GM19351 (cell line): Measurements from ENCODE around the gene KRT40.

Source experiments
- ATAC-seq: cut with Tn5 transposase; IDR thresholded peaks from one replicate; pipeline ENCODE4 v1.9.1; 2021; ENCODE audit warnings: mild to moderate bottlenecking, moderate library complexity; ENCODE audit not compliant: unreplicated experiment

The KRT40 gene

GRCh38 chr17:40997361-40997760 is 13.2 kb upstream of the KRT40 start:
- no peak for ATAC-seq

GRCh38 chr17:40996829-40997228 is 12.7 kb upstream of the KRT40 start:
- no peak for ATAC-seq

GRCh38 chr17:40995116-40995515 is 11.0 kb upstream of the KRT40 start:
- ATAC-seq, result no peak

- no peak for ATAC-seq
These were observed 9.7 kb upstream of the KRT40 start, which contains the start of gene KRTAP3-3 for GRCh38 chr17:40993839-40994238. TSS of gene KRTAP3-3 (minus strand) at chr17:40994164. CDS start at chr17:40994097, 67 bp downstream.

DNA sequence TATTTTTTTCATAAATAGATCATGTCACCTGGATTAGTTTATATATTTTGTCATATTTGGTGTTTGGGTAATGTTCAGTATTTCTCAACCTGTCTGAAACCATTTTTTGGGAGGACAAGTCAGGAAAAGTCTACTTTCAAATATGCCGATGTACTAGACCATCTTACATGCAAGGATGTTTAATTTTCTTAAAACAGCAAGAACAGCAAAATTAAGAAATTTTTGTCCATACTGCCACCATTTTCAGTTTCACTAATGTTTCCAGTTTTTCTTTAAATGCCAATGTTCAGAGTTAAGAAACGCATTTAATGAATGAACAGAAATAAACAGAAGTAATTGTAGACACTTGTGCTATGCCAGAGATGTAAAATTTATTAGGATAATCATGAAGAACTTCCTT is 9.0 kb upstream of the KRT40 start:
- no peak for ATAC-seq

GRCh38 chr17:40992666-40993065 is 8.5 kb upstream of the KRT40 start:
- no peak for ATAC-seq

DNA sequence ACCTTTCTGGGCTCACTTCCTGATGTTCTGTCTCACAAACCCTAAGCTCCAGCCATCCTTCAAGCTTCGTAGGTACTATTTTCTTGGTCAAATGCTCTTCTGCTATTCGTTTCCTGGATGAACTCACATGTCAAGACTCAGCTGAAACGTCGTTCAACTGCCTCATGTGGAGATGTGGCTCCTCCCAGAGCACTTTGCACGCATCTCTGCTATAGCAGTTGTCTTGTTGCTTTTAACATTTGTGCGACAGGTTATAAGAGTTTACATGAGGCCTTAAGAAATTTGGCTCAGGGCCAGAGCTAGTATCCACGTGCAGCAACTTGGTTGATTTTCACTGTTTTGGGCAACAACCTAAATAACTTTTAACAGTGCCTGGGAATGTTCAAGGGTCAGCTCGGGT is 2.8 kb upstream of the KRT40 start:
- ATAC-seq, result no peak

DNA sequence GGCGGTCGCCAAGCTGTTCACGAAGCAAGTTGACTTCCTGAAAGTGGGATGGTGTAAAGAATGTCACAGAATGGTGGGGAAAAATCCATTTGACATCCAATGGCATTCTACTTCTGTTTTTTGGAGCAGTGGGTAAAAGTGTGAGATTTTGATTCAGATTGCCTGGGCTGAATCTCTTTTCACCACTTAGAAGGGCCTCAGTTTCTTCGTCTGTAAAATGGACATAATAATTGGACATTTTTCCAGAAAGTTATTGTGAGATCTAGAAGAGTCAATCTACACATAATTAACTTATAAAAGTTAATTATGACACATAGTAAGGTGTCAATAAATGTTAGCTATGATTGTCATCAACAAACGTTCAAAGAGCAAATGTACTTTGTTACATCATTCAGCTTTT is 3.0 kb downstream of the KRT40 start:
- no peak for ATAC-seq

DNA sequence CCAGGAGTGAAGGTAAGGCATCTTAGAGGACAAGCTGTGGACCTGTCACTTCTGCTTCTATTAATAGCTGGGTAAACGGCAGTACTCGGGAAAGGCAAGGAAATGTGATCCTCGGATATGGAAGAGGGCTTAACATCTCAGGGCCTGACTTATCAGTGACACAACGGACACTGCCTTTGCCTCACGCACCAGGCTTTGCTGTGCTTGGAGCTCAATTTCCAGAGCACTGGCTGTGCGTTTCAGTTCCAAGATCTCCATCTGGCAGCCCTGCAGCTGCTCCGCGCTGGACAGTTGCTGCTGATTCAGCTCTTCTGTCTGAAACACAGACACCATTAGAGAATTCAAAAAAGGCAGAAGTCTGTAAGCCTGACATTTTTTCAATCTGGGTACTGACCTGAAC is 3.5 kb downstream of the KRT40 start:
- no peak for ATAC-seq

- no peak for ATAC-seq
These were observed 4.0 kb downstream of the KRT40 start for GRCh38 chr17:40980117-40980516.

- ATAC-seq, result no peak
These were observed 5.5 kb downstream of the KRT40 start for GRCh38 chr17:40978575-40979151.

DNA sequence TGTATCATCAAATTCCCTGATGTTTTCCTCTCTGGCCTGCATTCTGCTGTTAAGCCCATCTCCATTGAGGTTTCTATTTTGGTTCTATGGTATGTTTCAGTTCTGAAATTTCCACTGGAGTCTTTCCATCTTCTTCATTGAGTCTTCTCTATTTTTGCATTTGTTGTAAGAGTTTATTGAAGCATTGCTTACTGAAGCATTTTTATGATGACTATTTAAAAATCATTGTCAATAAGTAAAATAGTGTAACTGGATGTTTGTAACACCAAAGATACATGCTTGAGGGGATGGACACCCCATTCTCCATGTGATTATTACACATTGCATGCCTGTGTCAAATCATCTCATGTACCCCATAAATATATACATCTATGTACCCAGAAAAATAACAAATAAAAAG is 8.6 kb downstream of the KRT40 start:
- ATAC-seq, result no peak

DNA sequence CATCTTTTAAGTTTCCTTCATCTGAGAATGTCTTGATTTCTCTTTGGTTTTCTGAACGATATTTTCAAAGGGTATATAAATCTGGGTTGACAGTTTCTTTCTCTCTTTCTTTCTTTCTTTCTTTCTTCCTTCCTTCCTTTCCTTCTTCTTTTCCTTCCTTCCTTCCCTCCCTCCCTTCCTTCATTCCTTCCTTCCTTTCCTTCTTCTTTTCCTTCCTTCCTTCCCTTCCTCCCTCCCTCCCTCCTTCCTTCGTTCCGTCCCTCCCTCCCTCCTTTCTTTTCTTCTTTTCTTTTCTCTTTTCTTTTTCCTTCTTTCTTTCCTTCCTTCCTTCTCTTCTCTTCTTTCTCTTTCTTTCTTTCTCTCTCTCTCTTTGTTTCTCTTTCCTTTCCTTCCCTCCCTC is 9.8 kb downstream of the KRT40 start:
- ATAC-seq, result no peak

- no peak for ATAC-seq
These were observed 16.5 kb downstream of the KRT40 start for GRCh38 chr17:40967582-40967981.

DNA sequence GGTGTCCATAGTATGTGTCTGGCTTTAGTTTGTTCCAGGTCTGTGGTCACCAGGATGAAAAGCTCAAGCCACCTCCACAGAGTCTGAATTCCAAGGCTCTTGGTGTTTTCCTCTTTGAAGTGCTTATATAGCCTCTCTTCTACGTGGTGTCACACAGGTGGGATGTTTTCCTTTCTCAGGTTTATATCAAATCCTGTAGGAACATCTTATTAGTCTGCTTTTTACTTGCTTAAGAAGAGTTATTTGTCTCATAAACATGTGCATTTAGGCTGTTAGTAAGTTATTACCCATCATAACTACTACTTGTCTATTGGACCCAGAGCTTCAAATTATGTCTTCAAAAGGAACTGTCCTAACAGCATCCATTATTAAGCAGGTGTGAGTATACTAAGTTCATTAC is 17.3 kb downstream of the KRT40 start, which contains the start of gene KRT39:
Gene KRT39 (minus strand): TSS at position 101 of the 400 bp plus-strand sequence. CDS start 92 bp downstream, at position 9.
- no peak for ATAC-seq

- ATAC-seq, result no peak
These were observed 20.3 kb downstream of the KRT40 start for GRCh38 chr17:40963838-40964237.

DNA sequence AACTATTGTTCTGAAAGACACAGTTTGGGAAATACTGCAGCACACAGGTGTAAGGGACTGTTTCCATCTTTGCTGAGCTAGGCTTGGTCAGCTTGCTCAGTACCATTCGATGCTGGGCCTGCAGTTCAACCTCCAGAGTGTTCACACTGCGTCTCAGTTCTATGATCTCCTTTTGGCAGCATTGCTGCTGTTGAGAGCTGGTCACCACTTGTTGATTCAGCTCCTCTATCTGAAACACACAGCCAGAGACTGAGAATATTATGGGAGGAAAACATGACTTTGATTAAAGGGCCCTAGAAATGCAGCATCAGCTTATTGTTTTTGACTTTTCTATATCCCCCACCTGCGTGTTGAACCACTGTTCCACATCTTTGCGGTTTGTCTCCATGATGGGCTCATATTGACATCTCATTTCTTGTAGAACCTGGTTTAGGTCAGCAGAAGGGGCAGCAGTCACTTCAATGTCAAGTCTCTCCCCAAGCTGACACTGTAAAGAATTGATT is 22.0 kb downstream of the KRT40 start:
- ATAC-seq, result no peak

DNA sequence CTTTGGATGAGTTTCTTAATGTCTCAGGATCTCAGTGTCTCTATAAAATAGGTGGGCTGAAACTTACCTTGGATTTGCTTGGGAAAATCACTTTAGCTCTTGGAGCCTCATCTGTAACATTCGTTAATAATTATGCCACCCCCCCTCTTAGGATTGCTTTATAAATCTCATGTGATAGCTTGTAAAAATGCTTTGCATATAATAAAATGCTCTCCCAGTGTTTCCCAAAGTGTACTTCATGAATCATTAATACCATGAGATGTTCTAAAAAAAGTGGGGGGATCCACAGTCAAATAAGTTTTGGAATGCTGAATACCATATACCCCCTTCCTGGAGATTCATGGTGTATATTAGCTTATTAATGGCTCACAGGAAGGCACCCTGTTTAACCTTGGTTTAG is 22.5 kb downstream of the KRT40 start:
- no peak for ATAC-seq

DNA sequence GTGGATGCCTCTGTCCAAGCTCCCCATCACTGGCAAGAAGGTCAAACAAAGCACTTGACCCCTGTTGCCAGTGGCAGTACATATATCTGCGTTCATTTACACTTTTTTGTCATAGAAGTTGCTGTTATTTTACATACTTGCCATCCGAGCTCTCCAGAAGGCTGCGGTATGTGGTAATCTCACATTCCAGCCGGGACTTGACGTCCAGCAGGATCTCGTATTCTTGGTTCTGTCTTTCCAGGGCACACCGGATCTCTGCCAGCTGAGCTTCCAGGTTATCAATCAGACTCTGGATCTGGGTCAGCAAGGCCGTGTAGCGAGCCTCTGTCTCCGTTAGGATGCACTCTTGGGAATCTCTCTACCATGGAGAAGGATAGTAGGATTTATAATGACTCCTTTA is 24.0 kb downstream of the KRT40 start:
- ATAC-seq, result no peak

DNA sequence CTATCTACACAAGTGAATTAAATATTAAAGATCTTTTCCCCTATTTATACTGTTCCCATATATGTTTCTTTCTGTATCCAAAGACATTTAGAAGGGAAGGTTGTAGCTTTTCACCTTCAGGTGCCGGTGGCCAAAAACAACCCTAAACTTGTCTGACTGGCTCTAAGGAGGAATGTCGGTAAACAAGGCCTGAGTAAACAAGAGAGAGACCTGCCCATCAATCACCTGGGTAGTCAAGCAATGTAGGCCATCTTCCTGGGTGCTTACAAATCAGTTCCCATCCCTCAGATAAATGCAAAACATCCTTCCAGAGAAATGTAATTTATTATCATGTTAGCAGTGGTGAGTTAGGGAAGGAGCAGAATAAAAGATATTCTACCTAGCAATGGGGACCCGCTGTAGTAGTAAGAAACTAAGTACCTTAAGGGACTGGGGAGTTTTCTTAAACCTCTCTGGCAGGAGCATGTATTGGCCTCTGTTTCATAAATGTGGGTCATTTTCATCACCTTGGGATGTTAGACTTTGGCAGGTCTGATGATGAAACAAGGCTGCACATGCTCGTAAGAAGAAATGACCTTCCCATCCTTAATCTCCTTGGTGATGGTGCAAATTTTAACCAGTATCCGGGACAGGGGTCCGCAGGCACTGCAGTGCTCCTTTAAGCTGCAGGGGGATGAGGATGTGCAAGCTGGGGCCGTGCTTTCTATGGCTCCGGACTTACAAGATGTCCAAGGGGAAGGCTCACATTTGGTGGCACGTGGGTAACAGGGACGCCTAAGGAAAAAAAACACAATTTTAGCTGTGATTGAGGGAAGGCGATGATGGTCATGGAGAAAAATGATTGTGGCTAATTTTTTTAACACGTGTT is 25.8 kb downstream of the KRT40 start:
- no peak for ATAC-seq

GRCh38 chr17:40956401-40957254 is 27.5 kb downstream of the KRT40 start:
- ATAC-seq, result no peak
